IPS-NIHi7 (cell line): ENCODE data around the gene C6orf52.
A peak's percentile ranks its signal among the peaks of the same experiment; 100 is the strongest.
"Not testable (repeated sequence)": the region's sequence is repeated elsewhere in the genome, so short reads cannot be mapped to it uniquely, and the experiment has no call there.

Source experiments
- DNase-seq: peaks from one replicate; pipeline ENCODE4 v3.0.0; 2012; ENCODE audit warnings: mixed read lengths; ENCODE audit errors: extremely low spot score

Gene C6orf52

DNA sequence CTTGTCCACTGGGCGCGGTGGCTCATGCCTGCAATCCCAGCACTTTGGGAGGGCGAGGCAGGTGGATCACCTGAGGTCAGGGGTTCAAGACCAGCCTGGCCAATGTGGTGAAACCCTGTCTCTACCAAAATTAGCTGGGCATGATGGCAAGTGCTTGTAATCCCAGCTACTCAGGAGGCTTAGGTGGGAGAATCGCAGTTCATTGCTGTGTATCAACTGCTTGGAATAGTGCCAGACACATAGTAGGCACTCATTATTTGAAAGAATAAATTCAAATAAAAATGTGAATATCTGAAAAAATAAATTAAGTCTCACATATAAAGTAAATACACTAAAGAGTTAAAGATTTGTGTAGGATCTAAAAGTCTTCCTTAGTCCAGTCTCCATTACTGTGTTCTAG, 2.2 kb upstream of the C6orf52 start:
- no peak for DNase-seq

GRCh38 chr6:10695086-10695657, 756 bp upstream of the C6orf52 start:
- no peak for DNase-seq

GRCh38 chr6:10692965-10693538, 1.4 kb downstream of the C6orf52 start:
- DNase-seq = no peak

- no peak for DNase-seq
These were observed 3.6 kb downstream of the C6orf52 start for GRCh38 chr6:10690651-10691445.

GRCh38 chr6:10687582-10687981, 6.8 kb downstream of the C6orf52 start:
- DNase-seq = peak; percentile 22

DNA sequence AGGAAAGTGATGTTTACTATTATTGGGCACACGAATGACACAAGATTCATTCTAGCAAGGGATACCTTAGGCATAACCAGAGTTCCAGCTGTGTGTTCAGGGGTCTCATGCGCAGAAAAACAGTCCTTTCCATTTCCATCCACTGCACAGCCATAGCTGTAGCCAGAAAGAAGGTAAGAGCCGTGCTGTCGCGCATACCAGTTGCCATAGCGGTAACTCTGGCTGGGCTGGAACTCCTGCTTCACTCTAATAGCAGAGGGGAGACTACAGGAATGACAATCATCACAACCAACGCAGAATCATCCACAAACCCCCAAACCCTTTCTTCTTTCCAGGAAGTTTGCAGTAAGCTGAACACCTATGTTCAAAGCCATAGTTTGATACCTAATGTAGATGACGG, 7.5 kb downstream of the C6orf52 start:
- DNase-seq = no peak

DNA sequence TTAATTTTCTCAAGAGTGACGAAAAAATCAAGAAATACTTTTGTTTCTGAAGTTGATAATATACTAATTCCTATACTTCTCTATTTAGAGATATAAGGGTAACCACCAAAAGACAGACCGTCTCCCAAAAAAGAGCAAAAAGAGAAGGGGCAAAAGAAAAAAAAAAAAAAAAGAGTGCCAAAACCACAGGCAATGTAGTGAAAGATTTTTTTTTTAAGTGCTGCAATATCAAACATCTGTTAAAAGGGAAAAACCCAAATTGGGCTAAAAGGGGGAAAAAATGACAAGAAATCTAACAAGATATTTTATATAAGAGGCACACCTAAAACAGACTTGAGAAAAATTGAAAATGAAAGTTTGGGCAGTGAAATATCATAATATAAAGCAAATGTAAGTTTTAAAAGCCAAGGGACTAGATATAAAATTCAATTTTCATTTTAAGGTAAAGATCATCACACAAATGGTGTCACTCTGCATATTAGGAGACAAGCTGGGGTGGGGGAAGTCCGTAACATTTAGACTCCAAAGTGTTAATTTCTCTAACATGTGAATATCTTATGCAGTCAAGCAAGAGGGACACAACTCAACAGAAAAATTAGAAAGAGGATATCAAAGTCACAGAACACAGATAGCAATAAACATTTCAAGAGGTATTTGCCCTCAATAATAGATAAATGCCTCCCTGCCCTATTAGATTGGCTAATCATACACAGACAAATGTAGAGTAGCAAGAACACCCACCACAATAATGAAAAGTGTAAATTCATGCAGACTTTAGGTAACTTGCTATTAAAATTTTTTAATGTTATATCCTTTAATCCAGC, 9.1 kb downstream of the C6orf52 start:
- DNase-seq = no peak

- DNase-seq = no peak
These were observed 9.8 kb downstream of the C6orf52 start for GRCh38 chr6:10684618-10685017.

DNA sequence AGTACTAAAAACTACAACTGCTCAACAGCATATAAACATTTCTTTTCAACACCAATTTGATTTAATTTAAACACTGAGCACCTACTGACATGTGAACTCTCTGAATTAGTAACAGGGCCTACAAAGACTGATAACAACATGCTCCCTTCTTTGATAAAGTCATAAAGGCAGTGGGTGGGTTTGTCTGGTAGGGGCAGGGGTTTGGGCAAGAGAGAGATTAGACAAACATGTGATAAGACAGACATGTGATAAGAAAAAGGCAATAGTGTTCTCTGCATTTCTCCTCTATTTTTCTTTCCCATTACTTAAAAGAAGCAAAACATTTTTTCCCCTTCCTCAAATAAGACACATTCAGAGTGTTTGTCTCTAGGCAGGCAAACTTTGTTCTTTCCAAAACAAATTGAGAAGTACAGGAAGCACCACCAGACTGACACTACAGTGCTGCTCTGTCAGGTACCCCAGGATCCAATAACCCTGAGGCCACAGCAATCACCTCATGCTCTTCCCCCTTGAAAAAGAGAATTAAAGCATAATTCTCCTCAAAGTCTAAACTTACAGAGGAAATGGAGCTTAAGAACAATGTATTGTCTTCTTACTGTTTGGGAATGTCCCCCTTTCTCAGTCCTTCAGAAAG, 11.9 kb downstream of the C6orf52 start:
- DNase-seq = no peak

GRCh38 chr6:10681795-10682194, 12.6 kb downstream of the C6orf52 start:
- DNase-seq = no peak

DNA sequence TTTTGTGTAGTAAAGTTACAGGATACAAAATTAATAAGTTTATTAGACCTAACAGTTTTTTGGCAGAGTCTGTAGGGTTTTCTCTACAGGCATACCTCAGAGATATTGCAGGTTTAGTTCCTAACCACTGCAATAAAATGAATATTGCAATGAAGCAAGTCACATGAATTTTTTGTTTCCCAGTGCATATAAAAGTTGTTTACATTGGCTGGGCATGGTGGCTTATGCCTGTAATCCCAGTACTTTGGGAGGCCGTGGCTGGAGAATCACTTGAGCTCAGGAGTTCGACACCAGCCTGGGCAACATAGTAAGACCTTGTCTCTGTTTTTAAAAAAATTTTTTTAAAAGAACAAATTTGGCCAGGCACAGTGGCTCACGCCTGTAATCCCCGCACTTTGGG, 16.0 kb downstream of the C6orf52 start:
- DNase-seq = no peak

DNA sequence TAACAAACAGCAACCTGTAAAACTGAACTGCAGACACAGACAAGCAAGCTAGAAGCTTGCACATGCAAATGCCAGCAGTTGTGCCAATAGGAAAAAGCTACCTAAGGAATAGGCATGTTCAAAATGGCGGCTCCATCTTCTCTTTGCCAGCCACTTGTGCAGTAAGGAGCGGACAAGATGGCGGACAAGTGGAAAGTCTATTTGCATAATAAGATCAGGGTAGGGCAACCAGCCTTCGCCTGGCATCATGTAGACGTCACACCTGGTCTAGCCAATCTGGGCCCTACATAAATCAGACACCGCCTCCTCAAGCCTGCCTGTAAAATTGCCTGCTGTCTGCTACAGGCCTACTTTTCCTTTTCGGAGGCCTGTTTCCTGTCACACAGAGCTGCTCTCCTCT, 18.0 kb downstream of the C6orf52 start:
- no peak for DNase-seq

DNA sequence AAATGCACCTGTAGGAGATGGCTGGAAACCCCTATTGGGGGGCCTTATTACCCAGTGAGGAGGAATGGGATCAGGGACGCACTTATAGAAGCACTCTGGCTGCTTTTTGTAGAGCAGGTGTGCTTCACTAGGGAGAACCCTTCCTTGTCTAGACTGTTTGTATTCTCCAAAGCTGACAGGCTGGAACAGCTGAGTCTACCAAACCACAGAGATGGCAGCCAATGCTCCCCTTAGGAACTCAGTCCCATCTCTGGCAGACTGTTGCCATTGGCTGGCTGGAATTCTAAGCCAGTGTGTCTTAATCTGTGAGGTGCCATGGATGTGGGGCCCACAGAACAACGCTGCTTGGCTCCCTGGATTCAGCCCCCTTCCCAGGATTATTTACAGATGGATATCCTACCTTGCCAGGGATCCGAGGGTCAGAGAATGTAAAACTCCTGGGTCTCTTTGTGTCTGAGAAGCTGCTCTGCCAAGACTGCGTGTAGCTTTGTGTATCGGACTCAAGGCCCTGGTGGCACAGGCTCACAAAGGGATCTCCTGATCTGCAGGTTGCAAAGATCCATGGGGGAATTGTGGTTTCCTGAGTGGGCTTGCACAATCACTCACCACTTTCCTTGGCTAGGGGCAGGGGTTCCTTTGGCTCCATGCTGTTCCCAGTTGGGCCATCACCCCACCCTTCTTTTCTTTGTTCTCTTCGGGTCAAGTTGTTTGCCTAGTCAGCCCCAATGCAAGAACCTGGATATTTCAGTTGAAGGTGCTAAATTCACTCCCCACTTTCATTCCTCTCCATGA, 26.1 kb downstream of the C6orf52 start:
- DNase-seq = no peak

DNA sequence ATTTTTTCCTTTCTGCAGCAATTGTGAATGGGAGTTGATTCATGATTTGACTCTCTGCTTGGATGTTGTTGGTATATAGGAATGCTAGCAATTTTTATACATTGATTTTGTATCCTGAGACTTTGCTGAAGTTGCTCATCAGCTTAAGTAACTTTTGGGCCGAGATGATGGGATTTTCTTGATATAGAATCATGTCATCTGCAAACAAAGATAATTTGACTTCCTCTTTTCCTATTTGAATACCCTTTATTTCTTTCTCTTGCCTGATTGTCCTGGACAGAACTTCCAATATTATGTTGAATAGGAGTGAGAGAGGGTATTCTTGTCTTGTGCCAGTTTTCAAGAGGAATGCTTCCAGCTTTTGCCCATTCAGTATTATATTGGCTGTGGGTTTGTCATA, 28.8 kb downstream of the C6orf52 start:
- DNase-seq = not testable (repeated sequence)

GRCh38 chr6:10662742-10663141, 31.7 kb downstream of the C6orf52 start:
- no peak for DNase-seq

DNA sequence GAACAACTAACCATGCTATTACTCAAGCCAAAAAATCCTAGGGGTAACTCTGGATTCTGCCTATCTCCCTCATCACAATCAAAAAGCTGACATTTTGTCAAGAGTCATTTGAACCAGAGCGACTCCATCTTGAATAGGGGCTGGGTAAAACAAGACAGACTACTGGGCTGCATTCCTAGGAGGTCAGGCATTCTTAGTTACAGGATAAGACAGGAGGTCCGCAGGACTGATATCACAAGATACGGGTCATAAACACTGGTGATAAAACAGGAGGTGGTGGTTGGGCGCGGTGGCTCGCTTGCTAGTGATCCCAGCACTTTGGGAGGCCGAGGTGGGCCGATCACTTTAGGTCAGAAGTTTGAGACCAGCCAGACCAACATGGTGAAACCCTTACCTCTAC, 32.2 kb downstream of the C6orf52 start:
- no peak for DNase-seq

GRCh38 chr6:10660431-10661191, 33.8 kb downstream of the C6orf52 start:
- not testable (repeated sequence) for DNase-seq

GRCh38 chr6:10659699-10660348, 34.6 kb downstream of the C6orf52 start:
- DNase-seq = no peak

GRCh38 chr6:10658910-10659698, 35.3 kb downstream of the C6orf52 start:
- no peak for DNase-seq
